HG02884 (cell line): ENCODE measurements around the gene TDRD1.

Source experiments
- ATAC-seq: cut with Tn5 transposase; IDR thresholded peaks from one replicate; pipeline ENCODE4 v1.9.1; 2021; ENCODE audit warnings: mild to moderate bottlenecking, moderate library complexity; ENCODE audit not compliant: unreplicated experiment

Gene TDRD1

GRCh38 chr10:114260366-114260765, 81.2 kb downstream of the TDRD1 start:
- no peak for ATAC-seq

- no peak for ATAC-seq
Measured at GRCh38 chr10:114261076-114261475, 81.9 kb downstream of the TDRD1 start.

- ATAC-seq: no peak
Measured at GRCh38 chr10:114262496-114262895, 83.3 kb downstream of the TDRD1 start.

GRCh38 chr10:114265392-114266053, 86.4 kb downstream of the TDRD1 start:
- no peak for ATAC-seq

- no peak for ATAC-seq
Measured at GRCh38 chr10:114266521-114266920, 87.4 kb downstream of the TDRD1 start.

DNA sequence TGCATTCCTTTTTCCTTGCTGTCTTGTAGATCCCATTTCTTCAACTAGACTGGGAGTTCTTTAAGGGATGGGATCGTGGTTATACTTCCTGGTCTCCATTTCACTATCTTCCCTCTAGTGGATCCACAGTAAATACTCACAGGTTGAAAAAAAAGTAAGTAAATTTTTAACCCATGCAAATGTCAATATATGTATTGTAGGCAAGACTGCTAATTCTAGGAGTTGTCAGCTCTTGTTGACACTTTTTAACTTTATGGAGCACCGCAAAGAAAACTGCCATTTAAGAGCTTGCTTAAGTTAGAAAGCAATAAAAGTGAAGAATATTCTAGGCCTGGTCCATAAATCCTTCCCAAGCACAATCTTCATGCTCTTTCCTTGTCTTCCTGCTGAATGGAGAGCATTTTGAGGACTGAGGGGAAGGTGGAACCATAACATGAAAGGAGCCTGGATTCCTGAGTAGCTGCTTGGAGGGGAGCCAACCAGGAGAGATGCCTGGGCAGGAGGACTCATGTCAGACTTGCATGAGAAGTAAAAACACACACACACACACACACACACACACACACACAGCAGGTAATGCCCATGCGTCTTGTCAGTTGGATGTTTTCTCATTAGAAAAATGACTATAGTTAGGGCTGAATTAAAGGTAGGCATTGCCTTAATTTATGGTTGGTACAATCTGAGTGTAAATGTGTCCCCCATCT, 92.1 kb downstream of the TDRD1 start:
- no peak for ATAC-seq

DNA sequence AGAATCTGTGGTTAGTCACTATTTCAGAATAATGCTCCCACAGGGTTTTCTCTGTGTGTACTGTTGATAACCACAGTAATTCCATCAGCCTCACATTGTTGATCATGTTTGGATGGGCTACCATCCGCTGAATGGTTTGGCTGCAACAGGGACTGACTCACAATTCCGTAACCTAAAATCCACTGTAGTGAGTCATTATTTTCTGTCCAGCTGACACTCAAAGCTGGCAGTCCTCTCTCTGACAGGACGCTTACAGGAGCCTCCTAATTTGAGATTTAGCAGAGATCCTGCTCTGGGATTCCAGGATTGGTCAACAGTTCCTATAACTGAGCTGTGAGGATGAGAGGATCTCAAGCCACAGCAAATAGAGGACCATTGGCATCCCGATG, 92.6 kb downstream of the TDRD1 start:
- ATAC-seq: no peak

DNA sequence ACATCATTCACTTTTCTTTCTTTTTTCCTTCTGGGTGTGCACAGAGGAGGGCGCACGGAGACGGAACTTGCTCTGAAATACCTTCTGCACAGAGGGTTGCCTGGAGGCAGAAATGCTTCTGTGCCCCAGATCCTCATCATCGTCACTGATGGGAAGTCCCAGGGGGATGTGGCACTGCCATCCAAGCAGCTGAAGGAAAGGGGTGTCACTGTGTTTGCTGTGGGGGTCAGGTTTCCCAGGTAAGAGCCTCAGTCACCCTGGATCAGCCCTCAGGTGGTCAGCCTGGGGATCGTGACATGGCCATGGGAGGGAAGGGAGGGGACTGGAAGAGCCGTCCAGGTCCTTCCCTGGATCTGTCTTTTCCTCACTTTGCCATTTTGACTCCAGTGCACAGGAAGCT, 93.5 kb downstream of the TDRD1 start:
- no peak for ATAC-seq

GRCh38 chr10:114273910-114274309, 94.8 kb downstream of the TDRD1 start:
- no peak for ATAC-seq

DNA sequence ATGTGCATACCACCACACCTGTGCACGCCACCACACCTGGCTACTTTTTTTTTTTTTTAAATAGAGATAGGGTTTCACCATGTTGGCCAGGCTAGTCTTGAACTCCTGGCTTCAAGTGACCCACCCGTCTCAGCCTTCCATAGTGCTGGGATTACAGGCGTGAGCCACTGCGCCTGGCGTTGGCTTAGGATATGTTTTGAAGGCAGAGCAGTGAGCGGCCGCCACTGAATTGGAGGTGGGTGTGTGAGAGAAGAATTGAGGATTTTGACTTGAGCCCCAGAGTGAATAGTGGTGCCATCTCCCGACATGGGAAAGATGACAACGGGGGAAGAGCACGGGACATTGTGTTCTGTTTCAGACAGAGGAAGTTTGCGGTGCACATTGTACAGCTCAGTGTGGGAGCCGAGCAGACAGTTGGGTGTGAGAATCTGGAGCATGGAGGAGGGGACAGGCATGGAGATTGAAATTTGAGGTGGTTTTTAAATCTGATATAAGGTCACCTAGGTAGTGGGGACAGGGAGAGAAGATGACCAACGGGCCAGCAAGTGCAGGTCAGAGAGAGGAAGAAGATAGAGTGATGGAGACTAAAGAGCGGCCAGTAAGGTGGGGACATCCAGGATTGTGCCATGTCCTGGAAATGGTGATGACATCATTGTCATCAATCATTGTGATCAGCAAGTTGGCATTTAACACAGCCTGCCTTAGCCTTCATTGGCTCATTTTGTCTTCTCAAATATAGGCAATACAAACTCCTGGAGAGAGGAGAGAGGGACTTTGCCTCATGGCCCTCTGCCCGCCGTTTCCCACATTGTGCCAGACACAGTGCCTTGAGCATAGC, 95.7 kb downstream of the TDRD1 start:
- ATAC-seq: no peak

GRCh38 chr10:114276066-114276465, 96.9 kb downstream of the TDRD1 start:
- ATAC-seq: no peak

GRCh38 chr10:114276671-114277070, 97.5 kb downstream of the TDRD1 start:
- ATAC-seq: no peak

DNA sequence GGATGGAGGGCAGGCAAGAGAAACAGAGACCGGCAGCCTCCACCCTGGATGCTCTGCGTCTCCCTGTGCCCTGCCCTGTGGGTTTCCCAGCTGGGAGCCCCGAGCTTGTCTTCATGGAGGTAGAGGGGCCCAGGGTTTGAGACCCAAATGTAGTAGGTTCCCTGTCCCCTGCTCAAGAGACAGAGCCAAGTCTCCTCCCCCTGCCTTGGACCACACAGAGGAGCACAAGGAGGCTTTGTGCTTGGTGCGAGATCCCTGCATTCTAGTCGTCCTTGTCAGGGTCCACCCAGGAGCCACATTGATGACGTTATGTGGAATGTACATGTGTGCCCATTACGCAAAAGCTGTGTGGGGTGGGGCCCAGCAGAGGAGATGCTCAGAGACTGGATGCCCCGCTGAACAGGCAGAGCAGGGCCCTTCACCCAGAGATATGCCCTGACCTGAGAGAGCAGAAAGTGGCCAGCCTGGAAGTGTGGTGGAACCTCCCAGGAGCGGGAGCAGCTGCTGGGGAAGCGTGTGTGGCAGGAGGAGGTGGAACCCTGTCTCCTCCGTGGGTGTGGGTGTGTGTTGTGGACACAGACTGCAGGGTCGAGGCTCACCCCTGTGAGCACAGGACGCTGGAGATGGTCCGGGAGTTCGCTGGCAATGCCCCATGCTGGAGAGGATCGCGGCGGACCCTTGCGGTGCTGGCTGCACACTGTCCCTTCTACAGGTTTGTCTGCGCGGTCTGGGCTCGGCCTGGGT, 99.2 kb downstream of the TDRD1 start:
- ATAC-seq: no peak

DNA sequence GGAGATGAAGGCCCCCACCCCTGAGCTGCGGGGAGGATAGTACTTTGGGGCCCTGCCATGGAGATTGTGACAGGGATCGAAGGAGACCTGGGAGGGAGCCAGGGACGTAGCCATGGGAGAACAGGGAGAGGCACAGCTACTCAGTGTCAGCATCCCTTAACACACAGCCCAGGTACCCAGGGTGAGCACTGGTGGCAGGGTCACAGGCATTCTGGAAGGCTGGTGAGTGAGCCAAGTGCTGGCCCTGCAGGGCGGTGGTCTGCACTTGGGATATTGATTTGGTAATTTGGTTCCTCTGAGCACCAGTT, 99.7 kb downstream of the TDRD1 start:
- no peak for ATAC-seq

GRCh38 chr10:114279289-114279688, 100.1 kb downstream of the TDRD1 start:
- no peak for ATAC-seq

DNA sequence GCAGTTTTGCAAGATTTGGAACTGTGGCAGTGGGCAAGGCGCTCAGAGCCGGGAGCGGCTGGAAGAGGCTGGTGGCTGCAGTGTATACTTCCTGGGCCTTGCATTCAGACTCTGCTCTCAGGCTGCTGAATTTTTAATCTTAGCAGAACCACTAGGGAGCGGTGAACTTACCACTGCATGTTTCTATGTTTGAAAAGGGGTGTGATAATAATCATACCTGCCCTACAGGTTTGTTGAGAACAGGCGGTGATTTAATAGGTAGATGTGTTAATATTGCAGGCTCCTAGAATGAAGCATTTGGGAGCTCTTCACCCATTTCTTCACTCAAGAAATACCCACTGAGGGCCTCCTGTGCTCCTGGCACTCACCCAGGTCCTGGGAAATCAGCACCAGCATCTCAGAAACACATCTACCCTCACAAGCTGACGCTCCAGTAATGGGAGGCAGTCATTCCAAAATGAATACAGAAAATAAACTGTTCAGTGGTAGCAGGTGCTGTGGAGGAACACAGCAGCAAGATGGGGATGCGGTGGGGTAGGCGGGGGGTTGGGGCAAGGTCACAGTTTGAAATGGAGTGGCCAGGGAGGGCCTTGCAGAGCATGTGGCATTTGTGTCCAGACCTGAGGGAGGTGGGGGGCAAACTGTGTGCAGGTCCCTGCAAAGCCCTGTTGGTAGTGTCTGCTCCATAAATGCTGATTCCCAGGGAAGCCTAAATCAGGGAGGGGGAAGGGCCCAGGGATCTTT, 100.9 kb downstream of the TDRD1 start:
- no peak for ATAC-seq

DNA sequence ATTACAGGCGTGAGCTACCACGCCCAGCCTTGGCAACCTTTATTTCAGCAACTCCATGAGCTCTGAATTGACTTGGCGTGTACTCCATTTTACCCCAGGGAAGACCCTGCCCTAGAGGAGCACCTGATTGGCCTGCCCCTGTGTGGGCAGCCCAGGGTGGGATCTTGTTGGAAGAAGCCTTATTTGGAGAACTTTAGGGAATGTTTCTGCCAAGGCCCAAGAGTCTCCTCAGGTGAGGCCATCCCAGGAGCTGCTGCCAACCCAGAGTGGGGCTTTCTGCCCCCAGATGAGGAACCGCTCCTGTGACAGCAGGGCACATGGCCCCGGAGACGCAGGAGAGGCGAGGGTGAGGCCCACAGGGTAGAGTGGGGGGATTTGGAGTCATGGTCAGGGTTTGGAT, 101.9 kb downstream of the TDRD1 start:
- ATAC-seq: no peak

GRCh38 chr10:114281461-114281860, 102.3 kb downstream of the TDRD1 start:
- no peak for ATAC-seq
